HG03280 (cell line): ENCODE data around the gene LANCL1.

Source experiments
- ATAC-seq: cut with Tn5 transposase; IDR thresholded peaks from one replicate; pipeline ENCODE4 v1.9.1; 2021; ENCODE audit warnings: mild to moderate bottlenecking, moderate library complexity; ENCODE audit not compliant: unreplicated experiment

Gene LANCL1

GRCh38 chr2:210476194-210477128 is at the start of gene LANCL1:
Gene LANCL1 (minus strand): TSS chr2:210476759. CDS start chr2:210476396, 363 bp downstream.
- ATAC-seq: peak; percentile 100

- no peak for ATAC-seq
Measured at GRCh38 chr2:210524533-210524932, 48.0 kb upstream of the LANCL1 start.

- ATAC-seq: no peak
Measured at GRCh38 chr2:210523650-210524289, 47.2 kb upstream of the LANCL1 start.

DNA sequence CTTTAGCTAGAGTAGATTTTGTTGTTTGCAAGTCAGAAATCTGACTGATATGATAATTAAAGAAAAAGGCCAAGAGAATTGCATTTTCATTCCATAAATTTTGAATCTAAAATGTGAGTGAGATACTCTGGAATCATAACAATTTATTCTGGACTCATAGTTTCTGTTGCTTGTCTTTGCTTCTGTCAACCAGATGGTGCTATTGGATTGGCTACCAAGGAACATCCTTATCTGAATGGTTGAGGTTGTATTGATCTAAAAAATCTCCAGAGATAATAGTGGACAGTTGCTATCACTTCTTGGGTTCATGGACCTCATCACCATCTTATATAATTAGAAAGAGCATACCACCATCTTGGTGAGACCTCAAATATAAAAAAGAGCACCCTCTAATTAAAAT is 45.8 kb upstream of the LANCL1 start:
- no peak for ATAC-seq

GRCh38 chr2:210519594-210519993 is 43.0 kb upstream of the LANCL1 start:
- ATAC-seq: no peak

DNA sequence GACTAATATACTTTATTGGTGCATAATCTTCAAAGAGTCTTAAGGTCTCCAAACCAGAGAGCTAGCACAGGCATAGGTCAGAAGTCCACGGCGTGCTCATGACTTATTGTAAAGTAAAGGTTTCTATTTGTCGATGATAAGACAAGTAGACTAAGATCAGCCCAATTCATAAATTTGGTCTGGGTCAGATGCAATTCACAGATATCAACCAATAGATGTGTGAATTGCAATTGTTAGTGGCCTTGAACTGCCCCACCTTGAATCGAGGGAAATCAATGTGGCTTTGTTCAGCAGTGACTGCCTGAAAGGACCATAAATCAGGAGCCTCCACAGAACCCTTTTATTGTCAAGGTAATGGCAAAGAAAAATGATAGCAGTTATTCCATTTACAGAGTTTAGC is 40.7 kb upstream of the LANCL1 start:
- no peak for ATAC-seq

- ATAC-seq: no peak
Measured at GRCh38 chr2:210515911-210516310, 39.4 kb upstream of the LANCL1 start.

DNA sequence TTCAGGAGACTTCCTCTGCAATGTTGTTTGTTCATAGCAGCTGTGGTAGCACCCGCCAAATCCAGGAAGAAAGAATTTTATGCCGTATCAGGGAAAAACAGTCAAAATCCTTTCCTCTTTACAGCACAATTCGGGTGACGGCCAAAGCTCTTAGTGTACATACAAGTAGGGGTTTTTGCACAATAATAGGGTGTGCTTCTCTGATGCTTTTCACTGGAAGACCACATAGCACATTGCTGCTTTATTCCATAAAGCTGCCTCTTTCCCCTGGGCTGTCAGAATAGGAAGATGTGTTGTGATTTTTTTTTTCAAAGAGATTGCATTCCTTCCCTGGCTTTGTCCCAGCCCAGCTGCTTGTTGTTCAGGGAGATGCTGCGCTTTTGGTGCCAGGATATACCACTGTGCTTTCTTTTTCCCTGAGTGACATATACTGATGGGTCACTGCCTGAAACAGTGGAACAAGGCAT is 27.2 kb upstream of the LANCL1 start:
- no peak for ATAC-seq

GRCh38 chr2:210503001-210503623 is 26.6 kb upstream of the LANCL1 start:
- peak; percentile 78 for ATAC-seq

GRCh38 chr2:210496512-210496911 is 20.0 kb upstream of the LANCL1 start:
- no peak for ATAC-seq

DNA sequence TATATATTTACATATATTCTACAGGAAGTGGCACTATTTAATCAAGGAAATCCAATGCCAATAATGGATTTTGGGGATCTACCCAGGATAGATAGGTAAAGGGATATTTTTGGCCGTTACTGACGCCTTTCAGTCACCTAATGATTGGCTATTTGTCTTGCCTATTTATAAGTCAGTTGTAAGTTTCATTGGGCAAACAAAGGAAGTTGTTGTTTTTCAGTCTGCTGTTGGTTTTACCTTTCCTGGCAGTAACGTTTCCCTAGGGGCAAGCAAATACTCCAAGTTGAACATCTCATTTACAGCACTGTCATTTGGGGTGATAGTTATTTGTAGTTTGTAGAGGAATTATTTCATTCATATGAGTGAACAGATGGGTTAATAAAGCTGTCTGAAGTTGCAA is 17.0 kb upstream of the LANCL1 start:
- ATAC-seq: no peak

DNA sequence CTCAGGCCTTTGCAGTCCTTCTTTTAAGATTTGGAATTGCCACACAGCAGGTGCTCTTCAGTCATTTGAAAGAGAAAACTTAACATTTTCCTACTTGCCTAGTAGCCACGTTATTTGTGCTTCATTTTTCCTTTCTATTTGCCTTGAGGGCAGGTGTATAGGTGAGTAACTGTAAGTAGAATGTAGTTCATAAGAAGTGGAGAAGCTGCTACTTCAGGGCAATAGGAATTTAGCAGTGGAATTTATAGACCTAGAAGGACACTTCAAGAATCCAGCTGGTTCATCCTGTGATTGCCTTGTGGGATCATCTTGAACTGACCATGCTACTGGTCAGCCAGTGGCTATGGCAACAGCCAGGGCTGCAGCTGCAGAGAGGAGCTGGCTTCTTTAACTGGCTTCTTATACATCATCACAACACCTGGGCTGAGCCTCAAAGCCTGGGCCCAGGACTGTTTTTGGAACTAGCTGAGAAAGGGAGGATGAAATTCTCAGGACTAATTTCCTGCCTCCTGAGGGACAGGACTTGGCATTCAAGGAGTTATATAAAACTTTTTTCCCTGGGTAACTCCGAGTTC is 5.1 kb upstream of the LANCL1 start:
- no peak for ATAC-seq

- no peak for ATAC-seq
Measured at GRCh38 chr2:210480764-210481163, 4.2 kb upstream of the LANCL1 start.

GRCh38 chr2:210480079-210480478 is 3.5 kb upstream of the LANCL1 start:
- no peak for ATAC-seq

DNA sequence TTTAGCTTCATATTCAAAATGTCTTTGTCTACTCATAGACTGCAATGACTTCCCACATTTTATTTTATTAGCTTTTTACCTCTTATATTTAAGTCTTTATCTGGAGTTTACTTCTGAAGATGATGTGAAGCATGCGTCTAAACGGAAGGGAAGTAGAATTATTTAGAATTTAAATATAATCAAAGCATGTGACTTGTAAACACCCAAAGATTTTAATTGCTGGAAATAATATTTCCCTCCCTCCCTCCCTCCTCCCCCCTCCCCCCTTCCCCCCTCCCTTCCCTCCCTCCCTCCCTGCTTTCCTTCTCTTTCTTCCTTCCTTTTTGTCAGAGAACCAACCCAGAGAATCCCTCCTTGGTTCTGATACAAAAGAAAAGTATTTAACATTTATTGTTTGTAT is 2.1 kb upstream of the LANCL1 start:
- no peak for ATAC-seq

- no peak for ATAC-seq
Measured at GRCh38 chr2:210477496-210477895, 937 bp upstream of the LANCL1 start.

- no peak for ATAC-seq
Measured at GRCh38 chr2:210475706-210476105, 853 bp downstream of the LANCL1 start.

DNA sequence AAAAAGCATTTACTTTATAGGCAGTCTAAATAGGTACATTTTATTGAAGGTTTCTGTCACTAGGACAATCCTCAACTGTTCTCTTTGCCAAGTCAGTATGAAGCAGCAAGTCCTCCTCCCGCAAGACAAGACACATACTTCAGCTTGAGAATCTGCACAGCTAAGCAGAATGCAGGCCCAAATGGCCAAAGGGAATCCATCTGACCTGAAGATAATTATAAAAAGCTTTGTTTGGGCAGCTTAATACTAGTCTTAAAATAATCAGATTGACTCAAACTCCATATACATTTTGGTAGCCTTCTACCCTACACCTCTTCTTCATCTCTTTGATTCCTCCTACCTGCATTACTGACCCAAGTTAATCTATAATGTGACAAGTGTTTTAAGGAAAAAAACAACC is 1.8 kb downstream of the LANCL1 start:
- ATAC-seq: no peak

DNA sequence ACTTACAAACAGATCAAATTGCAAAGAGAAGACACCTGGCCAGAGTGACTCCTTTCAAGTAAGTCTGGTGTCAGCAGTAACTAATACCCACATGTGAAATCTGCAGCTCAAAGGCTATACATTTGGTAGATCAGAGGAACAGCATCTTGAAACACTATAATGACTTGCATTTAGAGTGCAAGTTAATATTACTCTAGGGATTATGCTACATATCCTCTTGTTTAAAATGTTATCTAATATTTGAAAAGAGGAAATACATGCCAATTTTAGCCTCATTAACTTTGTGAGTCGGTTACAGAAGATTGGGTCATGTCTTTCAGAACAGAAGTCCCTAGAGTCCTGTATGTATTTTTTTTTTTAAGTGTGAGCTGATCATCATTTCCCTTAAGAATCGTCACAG is 15.2 kb downstream of the LANCL1 start:
- no peak for ATAC-seq

DNA sequence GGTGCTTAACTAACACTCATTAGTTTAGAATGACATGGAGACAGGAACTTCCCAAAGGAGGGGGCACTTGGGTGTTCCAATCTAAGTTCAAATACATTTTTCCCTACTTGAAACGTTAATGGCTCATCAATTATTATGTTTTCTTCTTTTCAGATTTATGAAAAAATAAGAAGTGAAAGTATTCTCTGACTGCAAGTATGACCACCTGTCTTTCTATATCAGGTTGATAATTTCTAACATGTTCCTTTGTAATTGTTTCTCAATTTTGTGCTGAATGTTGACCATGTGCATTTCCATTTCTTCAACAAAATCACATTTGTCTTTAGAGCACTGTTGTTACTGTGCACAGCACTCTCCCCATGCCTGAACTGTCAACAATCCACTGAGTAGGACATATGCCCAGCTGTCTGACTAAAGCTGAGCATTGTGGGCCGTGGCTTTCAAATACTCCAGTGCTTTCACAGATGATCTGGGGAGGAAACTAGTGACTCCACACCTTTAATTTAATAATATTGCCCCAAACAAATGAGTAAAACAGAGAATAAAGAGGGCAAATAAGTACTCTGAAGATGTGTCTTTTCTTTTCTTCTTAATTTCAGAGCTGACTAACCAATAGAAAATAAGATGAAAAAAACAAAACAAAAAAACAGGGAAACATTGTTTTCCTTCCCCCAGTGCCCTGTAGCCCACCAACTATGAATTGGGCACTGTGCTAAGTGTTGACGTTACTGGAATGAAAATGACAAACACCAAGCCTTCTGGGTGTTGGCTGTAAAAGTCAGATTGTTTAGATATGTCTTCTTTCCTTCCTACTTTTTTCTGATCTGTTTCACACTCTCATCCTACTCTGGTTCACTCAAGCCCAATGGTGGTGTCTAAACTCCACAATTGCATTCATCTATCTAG is 16.0 kb downstream of the LANCL1 start:
- no peak for ATAC-seq
